Kidney (tissue), 14 donors: Measurements from ENCODE around the gene CHL1. TPM values are rescaled to one million over a fixed set of nuclear protein-coding genes. Genes with fewer than 3 reads are reported as not detected.
A peak's percentile ranks its signal among the peaks of the same experiment; 100 is the strongest.

ENCODE experiments used
- DNase-seq, 5 donors: peaks; one replicate each; pipeline ENCODE4 v3.0.0-alpha.2; 2013 to 2020
- FAIRE-seq: peaks from 2 replicates; lab custom pipeline; 2012; peaks lifted over from hg19 to GRCh38; lab: Jason Lieb, UNC
- H3K27ac ChIP-seq, 2 donors: one replicate each; pipeline ENCODE4 v1.7.0; 2013; ENCODE audit warnings: low read depth in 2 of 2, low read length in 2 of 2, inconsistent platforms in 1 of 2
- H3K27me3 ChIP-seq: one replicate; pipeline ENCODE4 v1.7.1; 2013; ENCODE audit warnings: low read length, inconsistent platforms; ENCODE audit not compliant: control insufficient read depth, insufficient read depth
- H3K36me3 ChIP-seq, 3 donors: one replicate each; pipeline versions ENCODE4 v1.7.0 to v1.7.1; 2013; ENCODE audit warnings: low read length in 3 of 3, control low read depth in 1 of 3, inconsistent platforms in 1 of 3; ENCODE audit not compliant: insufficient read depth in 3 of 3, control insufficient read depth in 2 of 3
- H3K4me1 ChIP-seq, 3 donors: one replicate each; pipeline versions ENCODE4 v1.7.0 to v1.7.1; 2013; ENCODE audit warnings: low read length in 3 of 3, inconsistent platforms in 1 of 3, low read depth in 1 of 3; ENCODE audit not compliant: control insufficient read depth in 2 of 3, insufficient read depth in 2 of 3
- H3K4me3 ChIP-seq, 3 donors: one replicate each; pipeline versions ENCODE4 v1.7.0 to v1.8.1; 2013; ENCODE audit warnings: low read length in 3 of 3, control low read depth in 1 of 3, inconsistent platforms in 1 of 3
- H3K9ac ChIP-seq, 3 donors: one replicate each; pipeline versions ENCODE4 v1.7.0 to v1.7.1; 2013; ENCODE audit warnings: low read length in 3 of 3, control low read depth in 1 of 3, inconsistent platforms in 1 of 3
- H3K9me3 ChIP-seq, 3 donors: one replicate each; pipeline versions ENCODE4 v1.7.0 to v1.7.1; 2013; ENCODE audit warnings: low read length in 3 of 3, control low read depth in 1 of 3, inconsistent platforms in 1 of 3; ENCODE audit not compliant: control insufficient read depth in 2 of 3, insufficient read depth in 1 of 3
- CTCF ChIP-seq: IDR thresholded peaks from 3 replicates; pipeline ENCODE4 v1.5.1; 2012; ENCODE audit warnings: mild to moderate bottlenecking, moderate library complexity, borderline replicate concordance; ENCODE audit not compliant: insufficient read depth; ENCODE audit errors: extremely low read depth
- intact Hi-C: fragments of 100-400 bp; cut with DNase I; formaldehyde crosslinking; loops from one replicate; pipeline ENCODE4 v1.11.1; 2022
- polyA plus RNA-seq: library from polyadenylated mRNA; stranded (reverse); fragments of 350-450 nt; fragmentation: Illumina TruSeq; extraction: RNeasy Lipid Tissue Mini Kit (QIAGEN cat#74804); gene quantifications from one replicate; pipeline ENCODE4 v1.2.3, GENCODE V29; 2014; ENCODE audit warnings: low read depth, low replicate concordance; ENCODE audit not compliant: insufficient read depth
- total RNA-seq: library from RNA; stranded (reverse); fragmentation: NEBNext Ultra II Directional; extraction: Animal tissue kit (Norgen Biotek cat#: 25700); gene quantifications from one replicate; pipeline ENCODE4 v1.2.1, GENCODE V29; 2021
- donor health status: control.
- donor health status: control.
- donor health status: control.
- donor health status: control.
- donor health status: control.
- donor health status: DM: yes; HTN: yes; CAD: no.
- donor health status: Normal renal cell carcinoma (clear cell type).

CHL1 gene
- total and polyA plus RNA-seq, 2 donors from 2014 or later: 10.6 to 109 TPM

- Histone ChIP-seq H3K9ac (no peak overlapping the region), H3K4me3 (no peak overlapping the region), H3K9me3 (no peaks in the 10 kb centered on the region), H3K36me3 (no peaks in the 10 kb centered on the region), H3K27ac (no peak overlapping the region), H3K27me3 (no peaks in the 10 kb centered on the region), H3K4me1 (peaks cover 0 to 11% (median 10%) of the 10 kb centered on the region in 3 donors)
- TF ChIP-seq CTCF: no peak
- no peak for FAIRE-seq
- DNase-seq: no peak
- intact Hi-C loops: no loop called here
Observed at GRCh38 chr3:374459-374858, 177.9 kb downstream of the CHL1 start.

DNA sequence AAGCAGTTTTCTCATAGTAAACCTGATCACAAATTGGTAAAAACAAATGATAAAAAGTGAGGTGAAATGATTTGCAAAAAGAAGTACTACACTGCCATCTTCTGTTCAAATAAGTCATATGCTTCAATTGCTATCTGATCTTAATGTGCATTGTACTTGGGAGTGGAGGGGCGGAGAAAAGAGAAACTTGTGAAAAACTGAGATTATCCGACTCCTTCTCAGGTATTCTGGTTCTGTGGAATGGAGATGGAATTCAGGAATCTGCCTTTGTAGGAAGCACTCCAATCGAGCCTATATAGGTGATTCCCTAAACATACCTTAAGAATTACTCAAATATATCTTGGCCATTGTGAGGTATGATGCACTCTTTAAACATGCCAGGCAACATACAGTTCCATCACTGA, 180.6 kb downstream of the CHL1 start:
- intact Hi-C loops: no loop called here
- H3K4me3 ChIP-seq: no peak overlapping the region
- no peak overlapping the region for H3K27ac ChIP-seq
- FAIRE-seq (no peak), DNase-seq (peak in 2 of 5 donors; percentile 45 to 61)
- TF ChIP-seq CTCF: peak; percentile 29
- H3K9me3 ChIP-seq: no peaks in the 10 kb centered on the region
- peaks cover 0 to 11% (median 10%) of the 10 kb centered on the region in 3 donors for H3K4me1 ChIP-seq
- H3K27me3 ChIP-seq: no peaks in the 10 kb centered on the region
- no peaks in the 10 kb centered on the region for H3K36me3 ChIP-seq
- no peak overlapping the region for H3K9ac ChIP-seq

GRCh38 chr3:380801-381200, 184.2 kb downstream of the CHL1 start:
- no peak for DNase-seq
- no peaks in the 10 kb centered on the region for H3K9me3 ChIP-seq
- no peak for TF ChIP-seq CTCF
- peaks cover 0 to 3% (median 0%) of the 10 kb centered on the region in 3 donors for H3K36me3 ChIP-seq
- H3K27ac ChIP-seq: no peak overlapping the region
- H3K27me3 ChIP-seq: no peaks in the 10 kb centered on the region
- H3K4me1 ChIP-seq: no peaks in the 10 kb centered on the region
- intact Hi-C loops: no loop called here
- H3K9ac ChIP-seq: no peak overlapping the region
- FAIRE-seq: no peak
- no peak overlapping the region for H3K4me3 ChIP-seq

GRCh38 chr3:385151-385550, 188.6 kb downstream of the CHL1 start:
- no peak for TF ChIP-seq CTCF
- no peak overlapping the region for H3K4me3 ChIP-seq
- H3K27ac ChIP-seq: no peak overlapping the region
- H3K9me3 ChIP-seq: no peaks in the 10 kb centered on the region
- FAIRE-seq (no peak), DNase-seq (no peak)
- peaks cover 0 to 3% (median 0%) of the 10 kb centered on the region in 3 donors for H3K36me3 ChIP-seq
- intact Hi-C loops: no loop called here
- no peaks in the 10 kb centered on the region for H3K27me3 ChIP-seq
- no peak overlapping the region for H3K9ac ChIP-seq
- H3K4me1 ChIP-seq: no peaks in the 10 kb centered on the region
